IMR-90 (cell line): ENCODE results near the gene HGF. TPM values are rescaled to one million over a fixed set of nuclear protein-coding genes. Genes with fewer than 3 reads are reported as not detected.

ENCODE experiments used
- ATAC-seq: fragments of 200-7000 bp; cut with Tn5 transposase; 2 replicates; pipeline ENCODE4 v1.9.1; 2020; ENCODE audit warnings: low read depth, mild to moderate bottlenecking, moderate library complexity
- BruUV-seq: library from RNA; stranded (reverse); fragments of 400-500 nt; replicated peaks from 2 replicates; lab custom pipeline; 2021; lab: Mats Ljungman, UMichigan
- CTCF ChIA-PET: fragments of 300-600 bp; formaldehyde crosslinking; extraction: SDS; loops from one replicate; lab custom pipeline; 2021; ENCODE audit warnings: antibody characterized with exemption; lab: Yijun Ruan, JAX
- POLR2A ChIA-PET: fragments of 300-600 bp; sonication (Branson Sonifier 250); formaldehyde crosslinking; loops from one replicate; lab custom pipeline; 2022; ENCODE audit warnings: antibody characterized with exemption; ENCODE audit not compliant: unreplicated experiment; lab: Charles Lee
- DNase-seq: peaks from one replicate; pipeline ENCODE4 v3.0.0; 2013
- H2AFZ ChIP-seq: replicated peaks from 2 replicates; pipeline ENCODE3; 2013; ENCODE audit warnings: low read length, mild to moderate bottlenecking; ENCODE audit not compliant: poor library complexity
- H2AK5ac ChIP-seq: 2 replicates; pipeline ENCODE4 v1.6.1; 2013; ENCODE audit warnings: low read depth, low read length, inconsistent platforms
- H2AK9ac ChIP-seq: replicated peaks from 2 replicates; pipeline ENCODE3; 2013; ENCODE audit warnings: mild to moderate bottlenecking, low read depth, low read length, moderate library complexity; ENCODE audit not compliant: poor library complexity
- H2BK120ac ChIP-seq: 2 replicates; pipeline ENCODE4 v1.6.1; 2013; ENCODE audit warnings: low read depth, low read length, inconsistent platforms
- H2BK15ac ChIP-seq: 3 replicates; pipeline ENCODE4 v1.6.1; 2013; ENCODE audit warnings: low read depth, low read length, inconsistent platforms
- H2BK20ac ChIP-seq: 2 replicates; pipeline ENCODE4 v1.6.1; 2013; ENCODE audit warnings: low read depth, mild to moderate bottlenecking, inconsistent platforms, low read length, moderate library complexity
- H2BK5ac ChIP-seq: 2 replicates; pipeline ENCODE4 v1.6.1; 2013; ENCODE audit warnings: mild to moderate bottlenecking, low read depth, low read length, inconsistent platforms; ENCODE audit not compliant: poor library complexity, severe bottlenecking
- H3K14ac ChIP-seq: replicated peaks from 2 replicates; pipeline ENCODE4 v1.6.1; 2013; ENCODE audit warnings: low read depth, low read length, inconsistent platforms
- H3K18ac ChIP-seq: 2 replicates; pipeline ENCODE4 v1.6.1; 2013; ENCODE audit warnings: low read depth, low read length, control low read depth
- H3K23ac ChIP-seq: 2 replicates; pipeline ENCODE4 v1.6.1; 2013; ENCODE audit warnings: low read depth, low read length, inconsistent platforms
- H3K27ac ChIP-seq: 2 replicates; pipeline ENCODE4 v1.5.1; 2013; ENCODE audit warnings: mild to moderate bottlenecking, control low read depth, low read length; ENCODE audit not compliant: insufficient read depth
- H3K27me3 ChIP-seq: 2 replicates; pipeline ENCODE4 v1.6.1; 2013; ENCODE audit warnings: low read length; ENCODE audit not compliant: control insufficient read depth, insufficient read depth
- H3K36me3 ChIP-seq: 2 replicates; pipeline ENCODE4 v1.6.1; 2013; ENCODE audit warnings: low read length, mixed read lengths; ENCODE audit not compliant: control insufficient read depth, insufficient read depth
- H3K4ac ChIP-seq: 2 replicates; pipeline ENCODE4 v1.6.1; 2013; ENCODE audit warnings: low read depth, low read length, inconsistent platforms
- H3K4me1 ChIP-seq: 2 replicates; pipeline ENCODE4 v1.6.1; 2013; ENCODE audit warnings: low read length, mixed read lengths; ENCODE audit not compliant: control insufficient read depth, insufficient read depth
- H3K4me2 ChIP-seq: 2 replicates; pipeline ENCODE4 v1.6.1; 2013; ENCODE audit warnings: low read depth, mild to moderate bottlenecking, control low read depth, low read length, moderate library complexity
- H3K4me3 ChIP-seq: 2 replicates; pipeline ENCODE4 v1.5.1; 2013; ENCODE audit warnings: low read depth, mild to moderate bottlenecking, control low read depth, low read length, moderate library complexity; ENCODE audit not compliant: insufficient read depth
- H3K56ac ChIP-seq: 2 replicates; pipeline ENCODE4 v1.6.1; 2013; ENCODE audit warnings: low read length, inconsistent platforms; ENCODE audit not compliant: insufficient read depth; ENCODE audit errors: extremely low read depth
- H3K79me1 ChIP-seq, 2 experiments: 2 replicates each; pipeline ENCODE4 v1.6.1; 2013; ENCODE audit warnings: low read length in 2 of 2, inconsistent platforms in 1 of 2, low read depth in 1 of 2
- H3K9ac ChIP-seq: 2 replicates; pipeline ENCODE4 v1.6.1; 2013; ENCODE audit warnings: low read depth, low read length, control low read depth
- H3K9me1 ChIP-seq: 2 replicates; pipeline ENCODE4 v1.6.1; 2013; ENCODE audit warnings: low read length, inconsistent platforms; ENCODE audit not compliant: insufficient read depth
- H3K9me3 ChIP-seq: 2 replicates; pipeline ENCODE4 v1.6.1; 2013; ENCODE audit warnings: low read length; ENCODE audit not compliant: control insufficient read depth, insufficient read depth
- H4K20me1 ChIP-seq: 2 replicates; pipeline ENCODE4 v1.6.1; 2013; ENCODE audit warnings: low read length, inconsistent platforms; ENCODE audit not compliant: insufficient read depth
- H4K5ac ChIP-seq: 2 replicates; pipeline ENCODE4 v1.6.1; 2013; ENCODE audit warnings: mild to moderate bottlenecking, low read depth, low read length, control low read depth
- H4K8ac ChIP-seq, 2 experiments: 2 replicates each; pipeline ENCODE4 v1.6.1; 2013; ENCODE audit warnings: low read depth in 2 of 2, low read length in 2 of 2, control low read depth in 1 of 2, inconsistent platforms in 1 of 2
- H4K91ac ChIP-seq: 2 replicates; pipeline ENCODE4 v1.6.1; 2013; ENCODE audit warnings: low read depth, low read length, inconsistent platforms; ENCODE audit not compliant: insufficient read depth
- BHLHE40 ChIP-seq: fragments of 150-350 bp; IDR thresholded peaks from 2 replicates; pipeline ENCODE4 v1.6.1; 2016; ENCODE audit warnings: mild to moderate bottlenecking, low read depth, low read length
- CEBPB ChIP-seq: IDR thresholded peaks from 2 replicates; pipeline ENCODE4 v1.6.1; 2012; ENCODE audit warnings: low read depth, low read length, improper control_type of control experiment
- CHD1 ChIP-seq: IDR thresholded peaks from 2 replicates; pipeline ENCODE4 v1.6.1; 2012; ENCODE audit warnings: low read depth, low read length, improper control_type of control experiment
- FOS ChIP-seq: fragments of 150-350 bp; IDR thresholded peaks from 2 replicates; pipeline ENCODE4 v1.6.1; 2016; ENCODE audit warnings: low read depth, low read length
- MAFK ChIP-seq: IDR thresholded peaks from 2 replicates; pipeline ENCODE4 v1.6.1; 2012; ENCODE audit warnings: low read depth, low read length, improper control_type of control experiment
- MAZ ChIP-seq: IDR thresholded peaks from 2 replicates; pipeline ENCODE4 v1.6.1; 2012; ENCODE audit warnings: low read depth, mild to moderate bottlenecking, low read length, improper control_type of control experiment, moderate library complexity, borderline replicate concordance
- MXI1 ChIP-seq: IDR thresholded peaks from 2 replicates; pipeline ENCODE4 v1.6.1; 2012; ENCODE audit warnings: low read depth, mild to moderate bottlenecking, low read length, moderate library complexity, borderline replicate concordance
- NFE2L2 ChIP-seq: fragments of 150-350 bp; IDR thresholded peaks from 2 replicates; pipeline ENCODE4 v1.6.1; 2016; ENCODE audit warnings: low read depth, mild to moderate bottlenecking, low read length
- POLR2A ChIP-seq: IDR thresholded peaks from 2 replicates; pipeline ENCODE4 v1.6.1; 2012; ENCODE audit warnings: mild to moderate bottlenecking, low read depth, low read length
- RAD21 ChIP-seq: IDR thresholded peaks from 2 replicates; pipeline ENCODE4 v1.6.1; 2012; ENCODE audit warnings: low read length, improper control_type of control experiment
- RCOR1 ChIP-seq: IDR thresholded peaks from 2 replicates; pipeline ENCODE4 v1.6.1; 2012; ENCODE audit warnings: mild to moderate bottlenecking, low read length, improper control_type of control experiment; ENCODE audit not compliant: insufficient replicate concordance
- RFX5 ChIP-seq: IDR thresholded peaks from 2 replicates; pipeline ENCODE4 v1.8.0; 2012; ENCODE audit warnings: low read depth, mild to moderate bottlenecking, low read length, moderate library complexity
- SMC3 ChIP-seq: fragments of 150-350 bp; IDR thresholded peaks from 2 replicates; pipeline ENCODE4 v1.6.1; 2016; ENCODE audit warnings: low read depth, mild to moderate bottlenecking, antibody characterized with exemption, low read length, moderate library complexity
- WGBS, 2 experiments: methylation state at CpG; one replicate each; pipeline versions ENCODE4 v1.1.5 to v1.1.7; 2013; ENCODE audit warnings: missing lambda C conversion rate in 2 of 2; ENCODE audit not compliant: insufficient read length in 1 of 2; ENCODE audit errors: extremely low coverage in 2 of 2; 5-methylcytosine and 5-hydroxymethylcytosine counted together
- dilution Hi-C: fragments of 300-500 bp; cut with HindIII; formaldehyde crosslinking; loops from one replicate; pipeline ENCODE4 v1.14.3; 2018; ENCODE audit warnings: low sequenced_read_pairs; ENCODE audit not compliant: unreplicated experiment
- in situ Hi-C: fragments of 300-500 bp; cut with MboI; formaldehyde crosslinking; loops from 3 replicates; pipeline ENCODE4 v1.14.3; 2019; ENCODE audit warnings: low sequenced_read_pairs, inconsistent platforms, mixed read lengths
- intact Hi-C: fragments of 100-400 bp; cut with micrococcal nuclease; formaldehyde crosslinking; loops from 2 replicates; pipeline ENCODE4 v1.10.0; 2022
- polyA plus RNA-seq, 3 experiments: library from polyadenylated mRNA; depleted of rRNA; stranded (reverse); fragments of >200 nt; gene quantifications; 2 replicates each; pipeline ENCODE4 v1.2.3, GENCODE V29; 2012; ENCODE audit warnings: low replicate concordance in 1 of 3
- total RNA-seq: library from RNA; depleted of rRNA; stranded (reverse); fragments of >200 nt; gene quantifications from 2 replicates; pipeline ENCODE4 v1.2.3, GENCODE V29; 2012
- TF ChIP-seq, protein P1 (sequence below): fragments of 150-350 bp; IDR thresholded peaks from 2 replicates; pipeline ENCODE4 v1.6.1; 2016; ENCODE audit warnings: low read depth, mild to moderate bottlenecking, low read length, moderate library complexity, borderline replicate concordance
- TF ChIP-seq, protein P2 (sequence below): conservative IDR thresholded peaks from 2 replicates; pipeline ENCODE4 v1.5.1; 2012; ENCODE audit warnings: mild to moderate bottlenecking, low read depth, low read length, improper control_type of control experiment
- TF ChIP-seq, protein P3 (sequence below): fragments of 150-350 bp; IDR thresholded peaks from 2 replicates; pipeline ENCODE4 v1.6.1; 2017; ENCODE audit warnings: mild to moderate bottlenecking, antibody characterized with exemption, low read length, low read depth

HGF gene
- total and polyA plus RNA-seq, 2 of the 4 experiments (the other 2 are of a cell fraction): 16.8 to 50.9 TPM

GRCh38 chr7:81751619-81752317 lies 18.1 kb downstream of the HGF start:
- no peak overlapping the region for H3K4me2 ChIP-seq
- H3K9ac ChIP-seq: no peak overlapping the region
- no peak overlapping the region for H4K5ac ChIP-seq
- H3K4ac ChIP-seq: no peak overlapping the region
- no peaks in the 10 kb centered on the region for H3K27me3 ChIP-seq
- H4K20me1 ChIP-seq: no peaks in the 10 kb centered on the region
- no peak overlapping the region for H2BK120ac ChIP-seq
- BruUV-seq: no TSS peak
- H3K9me1 ChIP-seq: peaks cover 3% of the 10 kb centered on the region; the same call in 1 of the 2 replicates
- no peak overlapping the region for H2AK5ac ChIP-seq
- H3K4me3 ChIP-seq: no peak overlapping the region
- dilution Hi-C loops: no loop called here
- ChIA-PET CTCF (interaction anchor here (0.5 kb wide), 1 partner anchor 9 kb away, joined by 3 read pairs; no protein-coding TSS in a partner anchor), POLR2A (no interaction called here)
- no peaks in the 10 kb centered on the region for H3K9me3 ChIP-seq
- intact Hi-C loops: no loop called here
- H4K91ac ChIP-seq: no peak overlapping the region
- no peak overlapping the region for H2BK5ac ChIP-seq
- H2AFZ ChIP-seq: no peak overlapping the region
- no peak overlapping the region for H2BK15ac ChIP-seq
- H3K79me1 ChIP-seq: no peaks in the 10 kb centered on the region
- no peak overlapping the region for H2BK20ac ChIP-seq
- no peaks in the 10 kb centered on the region for H3K4me1 ChIP-seq
- in situ Hi-C loops: no loop called here
- ATAC-seq: no peak
- peaks cover 32% of the 10 kb centered on the region for H3K36me3 ChIP-seq
- H4K8ac ChIP-seq: no peak overlapping the region
- no peak overlapping the region for H3K23ac ChIP-seq
- no peak overlapping the region for H3K18ac ChIP-seq
- H3K56ac ChIP-seq: no peak overlapping the region
- H2AK9ac ChIP-seq: no peak overlapping the region
- no peak overlapping the region for H3K14ac ChIP-seq
- TF ChIP-seq MXI1 (no peak), FOS (no peak), RCOR1 (no peak), POLR2A (no peak), CHD1 (no peak), MAFK (no peak), RAD21 (no peak), MAZ (no peak), CEBPB (no peak), RFX5 (no peak), NFE2L2 (no peak), SMC3 (no peak), BHLHE40 (no peak)
- TF ChIP-seq, protein P1, sequence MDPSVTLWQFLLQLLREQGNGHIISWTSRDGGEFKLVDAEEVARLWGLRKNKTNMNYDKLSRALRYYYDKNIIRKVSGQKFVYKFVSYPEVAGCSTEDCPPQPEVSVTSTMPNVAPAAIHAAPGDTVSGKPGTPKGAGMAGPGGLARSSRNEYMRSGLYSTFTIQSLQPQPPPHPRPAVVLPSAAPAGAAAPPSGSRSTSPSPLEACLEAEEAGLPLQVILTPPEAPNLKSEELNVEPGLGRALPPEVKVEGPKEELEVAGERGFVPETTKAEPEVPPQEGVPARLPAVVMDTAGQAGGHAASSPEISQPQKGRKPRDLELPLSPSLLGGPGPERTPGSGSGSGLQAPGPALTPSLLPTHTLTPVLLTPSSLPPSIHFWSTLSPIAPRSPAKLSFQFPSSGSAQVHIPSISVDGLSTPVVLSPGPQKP: no peak
- TF ChIP-seq, protein P2, sequence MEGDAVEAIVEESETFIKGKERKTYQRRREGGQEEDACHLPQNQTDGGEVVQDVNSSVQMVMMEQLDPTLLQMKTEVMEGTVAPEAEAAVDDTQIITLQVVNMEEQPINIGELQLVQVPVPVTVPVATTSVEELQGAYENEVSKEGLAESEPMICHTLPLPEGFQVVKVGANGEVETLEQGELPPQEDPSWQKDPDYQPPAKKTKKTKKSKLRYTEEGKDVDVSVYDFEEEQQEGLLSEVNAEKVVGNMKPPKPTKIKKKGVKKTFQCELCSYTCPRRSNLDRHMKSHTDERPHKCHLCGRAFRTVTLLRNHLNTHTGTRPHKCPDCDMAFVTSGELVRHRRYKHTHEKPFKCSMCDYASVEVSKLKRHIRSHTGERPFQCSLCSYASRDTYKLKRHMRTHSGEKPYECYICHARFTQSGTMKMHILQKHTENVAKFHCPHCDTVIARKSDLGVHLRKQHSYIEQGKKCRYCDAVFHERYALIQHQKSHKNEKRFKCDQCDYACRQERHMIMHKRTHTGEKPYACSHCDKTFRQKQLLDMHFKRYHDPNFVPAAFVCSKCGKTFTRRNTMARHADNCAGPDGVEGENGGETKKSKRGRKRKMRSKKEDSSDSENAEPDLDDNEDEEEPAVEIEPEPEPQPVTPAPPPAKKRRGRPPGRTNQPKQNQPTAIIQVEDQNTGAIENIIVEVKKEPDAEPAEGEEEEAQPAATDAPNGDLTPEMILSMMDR: no peak
- TF ChIP-seq, protein P3, sequence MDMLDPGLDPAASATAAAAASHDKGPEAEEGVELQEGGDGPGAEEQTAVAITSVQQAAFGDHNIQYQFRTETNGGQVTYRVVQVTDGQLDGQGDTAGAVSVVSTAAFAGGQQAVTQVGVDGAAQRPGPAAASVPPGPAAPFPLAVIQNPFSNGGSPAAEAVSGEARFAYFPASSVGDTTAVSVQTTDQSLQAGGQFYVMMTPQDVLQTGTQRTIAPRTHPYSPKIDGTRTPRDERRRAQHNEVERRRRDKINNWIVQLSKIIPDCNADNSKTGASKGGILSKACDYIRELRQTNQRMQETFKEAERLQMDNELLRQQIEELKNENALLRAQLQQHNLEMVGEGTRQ: no peak
- no peak for DNase-seq
- no peak overlapping the region for H3K27ac ChIP-seq
- WGBS, 2 experiments: no CpG with 5 or more reads among the region's 9 CpGs
